ENCODE results near the gene BCL2A1.

- TF ChIP-seq TAF1 (IDR thresholded peaks at IDR 0.05; ENCODE audit: borderline replicate concordance, low read depth, low read length) (no peak), POLR2AphosphoS2 (IDR thresholded peaks at IDR 0.05; ENCODE audit: low read depth, low read length) (no peak), POLR2AphosphoS5 (IDR thresholded peaks at IDR 0.05; ENCODE audit: low read length) (peak; percentile 51; the same call in 1 of the 2 replicates), SIX5 (IDR thresholded peaks at IDR 0.05; ENCODE audit: low read depth, low read length, severe bottlenecking) (no peak), MYC (IDR thresholded peaks at IDR 0.05; ENCODE audit: insufficient read depth, insufficient read length, insufficient replicate concordance, low read length, severe bottlenecking) (no peak), USF2 (IDR thresholded peaks at IDR 0.05; ENCODE audit: borderline replicate concordance, low read depth, low read length) (no peak), ATF3 (IDR thresholded peaks at IDR 0.05; ENCODE audit: borderline replicate concordance, extremely low read depth, low read depth, low read length) (no peak)
Measured at GRCh38 chr15:79923079-79923514, 47.9 kb downstream of the BCL2A1 start.

Measured in GM12878 (cell line).